Ovary (tissue), 9 donors: ENCODE measurements around the gene ZNF609. TPM values are rescaled to one million over a fixed set of nuclear protein-coding genes. Genes with fewer than 3 reads are reported as not detected.

Experiments
- DNase-seq, 5 donors: peaks; one replicate each; pipeline ENCODE4 v3.0.0-alpha.2; 2019 to 2020
- H3K27ac ChIP-seq, 2 donors: fragments of 200-600 bp; one replicate each; pipeline versions ENCODE4 v1.5.1 to v1.8.0; 2019 to 2022
- H3K27me3 ChIP-seq: fragments of 200-600 bp; one replicate; pipeline ENCODE4 v1.8.0; 2022
- H3K36me3 ChIP-seq: fragments of 200-600 bp; sonication (generic); one replicate; pipeline ENCODE4 v1.5.1; 2019
- H3K4me1 ChIP-seq: one replicate; pipeline ENCODE4 v1.8.1; 2013; ENCODE audit warnings: mild to moderate bottlenecking, moderate library complexity; ENCODE audit not compliant: insufficient read depth
- H3K4me3 ChIP-seq: fragments of 200-600 bp; sonication (generic); one replicate; pipeline ENCODE4 v1.5.1; 2017
- H3K9me3 ChIP-seq, 2 donors: fragments of 200-600 bp in 1 of 2; sonication (generic) in 1 of 2; one replicate each; pipeline versions ENCODE4 v1.5.1 to v1.8.1; 2013 to 2019; ENCODE audit warnings: mild to moderate bottlenecking in 1 of 2, moderate library complexity in 1 of 2
- EP300 ChIP-seq: sonication (generic); formaldehyde crosslinking; IDR thresholded peaks from one replicate; pipeline ENCODE4 v1.6.1; 2017; ENCODE audit warnings: antibody characterized with exemption
- POLR2A ChIP-seq: fragments of 450-650 bp; IDR thresholded peaks from one replicate; pipeline ENCODE4 v1.6.1; 2017; ENCODE audit warnings: antibody characterized with exemption, mild to moderate bottlenecking, moderate library complexity
- WGBS, 3 donors: extraction: QIAGEN DNeasy Blood & Tissue Kit in 1 of 3; methylation state at CpG; one replicate each; pipeline versions ENCODE4 v1.1.5 to v1.1.7; 2013 to 2017; 5-methylcytosine and 5-hydroxymethylcytosine counted together
- intact Hi-C, 4 donors: fragments of 100-400 bp; cut with DNase I; formaldehyde crosslinking; loops; one replicate each; pipeline versions ENCODE4 v1.11.0 to v1.15.1; 2022 to 2023
- polyA plus RNA-seq, 2 donors: library from polyadenylated mRNA; stranded (reverse); fragments of 200-250 nt in 1 of 2; fragments of 350-450 nt in 1 of 2; fragmentation: Illumina TruSeq in 1 of 2; extraction: RNeasy Lipid Tissue Mini Kit (QIAGEN cat#74804) in 1 of 2; gene quantifications; one replicate each; pipeline ENCODE4 v1.2.3, GENCODE V29; 2013 to 2014
- total RNA-seq, 7 donors: library from RNA; depleted of rRNA in 2 of 7; stranded (reverse); fragments of >200 nt in 2 of 7; fragmentation: NEBNext Ultra II Directional in 3 of 7; extraction: Animal tissue kit (Norgen Biotek cat#: 25700) in 3 of 7; gene quantifications; one replicate each; pipeline versions ENCODE4 v1.1.0 to v1.2.4, GENCODE V29; 2016 to 2023
- TF ChIP-seq, protein P1 (sequence below), 3 donors: fragments of 450-650 bp in 2 of 3; fragments of 200-600 bp in 1 of 3; IDR thresholded peaks; one replicate each; pipeline versions ENCODE4 v1.5.1 to v1.8.0; 2016 to 2022; ENCODE audit warnings: antibody characterized with exemption in 3 of 3, mild to moderate bottlenecking in 1 of 3
- donor health status: DM: no; HTN: no; CAD: no; lungs with moderate emphysema.
- donor health status: DM: no; HTN: no; CAD: no.
- donor health status: Bipolar disorder and iron deficiency.
- donor health status: DM: yes; HTN: yes; CAD: no.
- donor health status: DM: no; HTN: no; CAD: no.
- donor health status: DM: yes; HTN: yes; CAD: no.

Gene ZNF609
- total and polyA plus RNA-seq, 9 donors = 18.4 to 63.6 (median 40.7) TPM

DNA sequence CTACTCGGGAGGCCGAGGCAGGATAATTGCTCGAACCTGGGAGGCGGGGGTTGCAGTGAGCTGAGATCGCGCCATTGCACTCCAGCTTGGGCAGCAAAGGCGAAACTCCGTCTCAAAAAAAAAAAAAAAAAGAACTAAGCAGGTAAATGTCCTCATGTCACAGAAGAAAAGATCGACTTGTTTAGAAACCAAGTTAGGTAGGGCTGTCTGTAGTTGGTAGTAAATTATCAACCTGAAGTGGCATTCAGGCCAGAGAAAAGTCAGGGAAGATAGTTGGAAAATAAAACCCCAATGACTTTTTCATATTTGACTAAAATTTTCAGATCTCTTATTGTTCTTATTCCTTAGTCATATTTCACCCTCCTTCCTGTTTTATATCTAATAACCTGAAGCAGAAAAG, 55.4 kb downstream of the ZNF609 start:
- peaks cover 12% of the 10 kb centered on the region for H3K4me1 ChIP-seq
- WGBS, 3 donors = 95 to 96% (median 96%) methylated on average over 9 of the region's 9 CpGs
- no peak overlapping the region for H3K4me3 ChIP-seq
- no peaks in the 10 kb centered on the region for H3K36me3 ChIP-seq
- no peak for TF ChIP-seq EP300
- TF ChIP-seq, protein P1, sequence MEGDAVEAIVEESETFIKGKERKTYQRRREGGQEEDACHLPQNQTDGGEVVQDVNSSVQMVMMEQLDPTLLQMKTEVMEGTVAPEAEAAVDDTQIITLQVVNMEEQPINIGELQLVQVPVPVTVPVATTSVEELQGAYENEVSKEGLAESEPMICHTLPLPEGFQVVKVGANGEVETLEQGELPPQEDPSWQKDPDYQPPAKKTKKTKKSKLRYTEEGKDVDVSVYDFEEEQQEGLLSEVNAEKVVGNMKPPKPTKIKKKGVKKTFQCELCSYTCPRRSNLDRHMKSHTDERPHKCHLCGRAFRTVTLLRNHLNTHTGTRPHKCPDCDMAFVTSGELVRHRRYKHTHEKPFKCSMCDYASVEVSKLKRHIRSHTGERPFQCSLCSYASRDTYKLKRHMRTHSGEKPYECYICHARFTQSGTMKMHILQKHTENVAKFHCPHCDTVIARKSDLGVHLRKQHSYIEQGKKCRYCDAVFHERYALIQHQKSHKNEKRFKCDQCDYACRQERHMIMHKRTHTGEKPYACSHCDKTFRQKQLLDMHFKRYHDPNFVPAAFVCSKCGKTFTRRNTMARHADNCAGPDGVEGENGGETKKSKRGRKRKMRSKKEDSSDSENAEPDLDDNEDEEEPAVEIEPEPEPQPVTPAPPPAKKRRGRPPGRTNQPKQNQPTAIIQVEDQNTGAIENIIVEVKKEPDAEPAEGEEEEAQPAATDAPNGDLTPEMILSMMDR (IDR thresholded peaks at IDR 0.05) = no peak
- TF ChIP-seq POLR2A = no peak
- peak overlapping the region in 1 of 2 donors; percentile 24 for H3K27ac ChIP-seq
- no peaks in the 10 kb centered on the region for H3K27me3 ChIP-seq
- H3K9me3 ChIP-seq = no peaks in the 10 kb centered on the region
- intact Hi-C loops = no loop called here
- no peak for DNase-seq

DNA sequence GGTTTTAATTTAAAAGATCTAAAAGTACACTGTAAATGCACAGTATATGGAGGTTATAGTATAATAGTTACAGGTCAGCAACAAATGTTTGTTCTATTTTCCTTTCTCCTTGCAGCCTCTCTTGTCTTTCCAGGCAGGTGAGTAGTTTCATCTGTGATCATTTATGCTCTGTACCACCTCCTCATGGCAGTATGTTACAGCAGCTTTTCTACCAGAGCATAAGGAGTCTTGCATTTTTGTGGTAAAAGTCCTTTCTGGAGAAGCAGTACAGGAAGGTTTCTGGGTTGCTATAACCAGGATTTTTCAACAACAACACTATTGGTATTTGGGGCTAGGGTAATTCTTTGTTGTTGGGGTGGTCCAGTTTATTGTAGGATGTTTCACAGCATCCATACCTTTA, 59.5 kb downstream of the ZNF609 start:
- H3K9me3 ChIP-seq = no peaks in the 10 kb centered on the region
- H3K4me1 ChIP-seq = peaks cover 20% of the 10 kb centered on the region

DNA sequence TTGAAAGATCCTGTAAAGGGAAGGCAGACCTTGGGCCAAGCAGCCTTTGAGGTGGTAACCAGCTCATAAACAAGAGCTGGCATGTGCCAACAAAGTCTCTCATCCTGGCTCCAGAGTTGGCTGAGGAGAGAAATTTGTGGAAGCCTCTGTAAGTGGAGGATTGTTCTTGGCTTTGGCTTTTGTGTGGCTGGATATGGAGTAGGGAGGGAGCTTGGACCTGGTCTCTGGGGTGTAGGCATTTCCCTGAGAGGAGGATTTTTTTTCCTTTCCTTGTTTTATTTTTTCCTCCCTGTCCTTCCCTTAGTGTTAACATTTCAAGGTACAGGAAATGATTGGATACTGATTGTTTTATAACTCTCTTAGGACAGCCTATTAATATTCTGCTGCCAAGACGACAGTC, 60.8 kb downstream of the ZNF609 start:
- WGBS, 3 donors = 18 to 34% (median 28%) methylated on average over 1 of the region's 1 CpG
- H3K27me3 ChIP-seq = no peaks in the 10 kb centered on the region
- no peak overlapping the region for H3K4me3 ChIP-seq
- intact Hi-C loops = no loop called here
- TF ChIP-seq, protein P1 (IDR thresholded peaks at IDR 0.05) = no peak
- TF ChIP-seq EP300 = no peak
- no peak for TF ChIP-seq POLR2A
- H3K36me3 ChIP-seq = no peaks in the 10 kb centered on the region
- no peak for DNase-seq
- H3K4me1 ChIP-seq = peaks cover 16% of the 10 kb centered on the region
- no peaks in the 10 kb centered on the region for H3K9me3 ChIP-seq
- peak overlapping the region in 1 of 2 donors; percentile 61 for H3K27ac ChIP-seq

More for the DNA sequence above, 59.5 kb downstream of the ZNF609 start:
- no peak for DNase-seq
- no peaks in the 10 kb centered on the region for H3K36me3 ChIP-seq
- no peak overlapping the region for H3K27ac ChIP-seq
- H3K4me3 ChIP-seq = no peak overlapping the region
- intact Hi-C loops = no loop called here
- no peak for TF ChIP-seq POLR2A
- TF ChIP-seq, protein P1 (IDR thresholded peaks at IDR 0.05) = no peak
- TF ChIP-seq EP300 = no peak
- H3K27me3 ChIP-seq = no peaks in the 10 kb centered on the region

DNA sequence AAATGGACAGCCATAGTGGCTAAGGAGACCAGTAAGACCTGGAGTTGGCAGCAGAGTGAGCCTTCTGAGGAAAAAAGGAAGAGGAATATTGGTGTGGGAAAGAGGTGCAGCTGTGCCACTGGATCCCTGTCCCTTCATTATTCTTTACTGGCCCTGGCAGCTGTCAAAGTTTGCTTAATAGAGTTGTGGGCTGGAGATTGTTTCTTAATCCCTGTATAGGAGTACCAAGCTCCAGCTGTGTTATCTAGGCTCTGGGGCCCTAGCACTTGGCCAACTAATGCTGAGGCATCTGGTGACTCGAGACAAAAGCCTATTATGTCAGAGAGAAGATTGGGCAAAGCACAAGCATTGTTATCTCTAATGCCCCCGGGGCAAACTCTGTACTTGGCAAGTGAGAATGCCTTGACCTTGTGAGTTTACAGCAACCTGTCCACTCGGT, 61.4 kb downstream of the ZNF609 start:
- TF ChIP-seq POLR2A = no peak
- TF ChIP-seq, protein P1 (IDR thresholded peaks at IDR 0.05) = no peak
- TF ChIP-seq EP300 = no peak
- H3K9me3 ChIP-seq = no peaks in the 10 kb centered on the region
- H3K4me1 ChIP-seq = peaks cover 14% of the 10 kb centered on the region
- no peaks in the 10 kb centered on the region for H3K36me3 ChIP-seq
- peak overlapping the region in 1 of 2 donors; percentile 61 for H3K27ac ChIP-seq
- intact Hi-C loops = no loop called here
- DNase-seq = peak in 1 of 5 donors; percentile 38
- WGBS, 3 donors = 2 to 5% (median 3%) methylated on average over 3 of the region's 3 CpGs
- H3K4me3 ChIP-seq = no peak overlapping the region
- no peaks in the 10 kb centered on the region for H3K27me3 ChIP-seq
